ENCODE results near the gene ILDR2.

Gene ILDR2

DNA sequence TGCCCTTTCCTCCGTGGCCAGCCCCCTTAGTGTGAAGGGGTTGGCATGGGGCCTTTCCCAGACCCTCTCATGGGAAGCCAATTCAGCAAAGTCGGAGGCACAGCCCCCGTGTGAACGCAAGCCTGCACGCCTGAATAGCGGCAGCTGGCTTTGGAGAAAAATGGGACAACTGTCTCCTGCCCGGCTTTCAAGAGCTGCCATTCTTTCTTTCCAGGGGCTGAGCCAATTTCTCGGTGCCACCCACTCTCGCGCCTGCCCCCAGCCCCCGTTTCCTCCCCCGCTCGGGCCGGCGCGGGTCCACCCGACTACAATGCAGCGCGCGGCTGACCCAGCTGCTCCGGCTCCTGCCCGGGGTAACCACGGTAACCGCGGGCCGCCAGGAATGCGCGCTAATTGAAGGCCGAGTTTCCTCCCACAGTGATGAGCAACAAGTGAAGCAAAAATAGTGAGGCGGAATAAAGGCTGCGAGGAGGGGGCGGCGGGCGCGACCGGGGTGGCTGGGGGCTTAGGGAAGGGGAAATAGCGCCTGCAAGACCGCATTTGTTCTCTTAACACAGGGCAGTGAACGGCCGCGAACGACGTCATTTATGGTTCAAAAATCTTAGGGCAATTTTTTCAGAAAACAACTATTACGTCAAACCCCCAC, 27.8 kb downstream of the ILDR2 start:
- 10% methylated on average over 44 of the region's 44 CpGs for WGBS
- peaks cover 46% of the 10 kb centered on the region for H3K27me3 ChIP-seq (ENCODE audit: insufficient read depth, low read length)

DNA sequence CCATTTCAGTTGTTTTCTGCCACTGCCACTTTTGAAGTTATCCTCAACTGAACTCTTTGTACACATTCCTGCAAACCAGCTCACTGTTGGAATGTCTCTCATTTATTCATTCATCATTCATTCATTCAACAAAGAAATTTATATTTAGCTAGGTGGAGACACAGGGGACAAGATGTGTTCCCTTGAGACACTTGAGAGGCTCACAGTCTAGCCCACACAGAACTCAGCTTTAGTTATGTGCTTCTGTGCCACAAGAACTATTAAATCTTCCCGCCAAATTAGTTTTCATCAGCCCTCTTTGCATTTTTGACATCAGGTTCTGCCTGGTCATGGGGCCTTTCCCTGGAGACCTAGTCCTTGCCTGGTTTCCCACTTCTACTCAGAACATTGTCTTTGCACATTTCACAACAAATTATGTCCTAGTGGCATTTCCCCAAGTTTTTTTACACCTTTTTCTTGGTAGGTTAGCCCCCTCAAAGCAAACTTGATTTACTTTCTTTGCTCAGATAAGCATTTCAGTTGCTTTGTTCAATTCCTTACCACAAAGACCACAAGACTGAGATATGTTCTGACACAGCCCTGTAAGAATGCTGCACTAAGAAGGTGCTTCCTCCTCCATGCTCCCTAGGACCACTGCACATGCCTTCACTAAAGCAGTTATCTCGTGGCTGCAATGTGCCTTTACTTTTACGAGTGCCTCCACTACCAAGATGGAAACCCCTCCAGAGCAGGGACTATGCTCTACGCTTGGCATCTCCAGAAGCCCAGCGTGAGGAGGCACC, 31.0 kb downstream of the ILDR2 start:
- H3K9ac ChIP-seq (ENCODE audit: low read depth, low read length) = no peak overlapping the region
- H3K4me3 ChIP-seq (ENCODE audit: low read length) = no peak overlapping the region
- H3K27me3 ChIP-seq (ENCODE audit: insufficient read depth, low read length) = peaks cover 46% of the 10 kb centered on the region
- 89% methylated on average over 5 of the region's 5 CpGs for WGBS
- no peak overlapping the region for H3K27ac ChIP-seq (ENCODE audit: low read depth, low read length)
- H3K36me3 ChIP-seq (ENCODE audit: insufficient read depth, low read length) = no peaks in the 10 kb centered on the region
- H3K9me3 ChIP-seq (ENCODE audit: insufficient read depth, low read depth, low read length) = no peaks in the 10 kb centered on the region
- peaks cover 28% of the 10 kb centered on the region; the same call in 1 of the 2 replicates for H3K4me1 ChIP-seq (ENCODE audit: insufficient read depth, low read length)

More for the DNA sequence above, 27.8 kb downstream of the ILDR2 start:
- H3K27ac ChIP-seq (ENCODE audit: low read depth, low read length) = peak overlapping the region; percentile 52; the same call in 1 of the 2 replicates
- peaks cover 59% of the 10 kb centered on the region for H3K4me1 ChIP-seq (ENCODE audit: insufficient read depth, low read length)
- H3K9ac ChIP-seq (ENCODE audit: low read depth, low read length) = no peak overlapping the region
- peak overlapping the region; percentile 45 for H3K4me3 ChIP-seq (ENCODE audit: low read length)
- no peaks in the 10 kb centered on the region for H3K9me3 ChIP-seq (ENCODE audit: insufficient read depth, low read depth, low read length)
- no peaks in the 10 kb centered on the region for H3K36me3 ChIP-seq (ENCODE audit: insufficient read depth, low read length)

GRCh38 chr1:166939741-166940375, 35.5 kb downstream of the ILDR2 start:
- H3K4me1 ChIP-seq (ENCODE audit: insufficient read depth, low read length) = no peaks in the 10 kb centered on the region
- H3K36me3 ChIP-seq (ENCODE audit: insufficient read depth, low read length) = no peaks in the 10 kb centered on the region

GRCh38 chr1:166937962-166938361, 37.4 kb downstream of the ILDR2 start:
- no peak overlapping the region for H3K4me3 ChIP-seq (ENCODE audit: low read length)
- H3K9ac ChIP-seq (ENCODE audit: low read depth, low read length) = no peak overlapping the region
- H3K4me1 ChIP-seq (ENCODE audit: insufficient read depth, low read length) = no peaks in the 10 kb centered on the region; the same call in 1 of the 2 replicates
- no peak overlapping the region for H3K27ac ChIP-seq (ENCODE audit: low read depth, low read length)
- no peaks in the 10 kb centered on the region for H3K9me3 ChIP-seq (ENCODE audit: insufficient read depth, low read depth, low read length)
- no peaks in the 10 kb centered on the region for H3K36me3 ChIP-seq (ENCODE audit: insufficient read depth, low read length)
- no peaks in the 10 kb centered on the region for H3K27me3 ChIP-seq (ENCODE audit: insufficient read depth, low read length)
- 94% methylated on average over 2 of the region's 2 CpGs for WGBS

More at GRCh38 chr1:166939741-166940375, 35.5 kb downstream of the ILDR2 start:
- Histone ChIP-seq H3K27ac (ENCODE audit: low read depth, low read length) (no peak overlapping the region), H3K27me3 (ENCODE audit: insufficient read depth, low read length) (peaks cover 4% of the 10 kb centered on the region; the same call in 1 of the 2 replicates), H3K4me3 (ENCODE audit: low read length) (no peak overlapping the region), H3K9ac (ENCODE audit: low read depth, low read length) (no peak overlapping the region), H3K9me3 (ENCODE audit: insufficient read depth, low read depth, low read length) (no peaks in the 10 kb centered on the region)
- 94% methylated on average over 5 of the region's 5 CpGs for WGBS

- H3K9ac ChIP-seq (ENCODE audit: low read depth, low read length) = no peak overlapping the region
These were observed 38.0 kb downstream of the ILDR2 start for GRCh38 chr1:166937329-166937728.

GRCh38 chr1:166933633-166934032, 41.7 kb downstream of the ILDR2 start:
- no peak overlapping the region for H3K27ac ChIP-seq (ENCODE audit: low read depth, low read length)
- no peaks in the 10 kb centered on the region for H3K9me3 ChIP-seq (ENCODE audit: insufficient read depth, low read depth, low read length)
- H3K36me3 ChIP-seq (ENCODE audit: insufficient read depth, low read length) = no peaks in the 10 kb centered on the region
- H3K27me3 ChIP-seq (ENCODE audit: insufficient read depth, low read length) = no peaks in the 10 kb centered on the region
- WGBS = 97% methylated on average over 1 of the region's 1 CpG
- H3K4me1 ChIP-seq (ENCODE audit: insufficient read depth, low read length) = no peaks in the 10 kb centered on the region; the same call in 1 of the 2 replicates
- no peak overlapping the region for H3K9ac ChIP-seq (ENCODE audit: low read depth, low read length)
- H3K4me3 ChIP-seq (ENCODE audit: low read length) = no peak overlapping the region

More at GRCh38 chr1:166937329-166937728, 38.0 kb downstream of the ILDR2 start:
- H3K36me3 ChIP-seq (ENCODE audit: insufficient read depth, low read length) = no peaks in the 10 kb centered on the region
- no peaks in the 10 kb centered on the region for H3K9me3 ChIP-seq (ENCODE audit: insufficient read depth, low read depth, low read length)
- no peak overlapping the region for H3K4me3 ChIP-seq (ENCODE audit: low read length)
- no peak overlapping the region for H3K27ac ChIP-seq (ENCODE audit: low read depth, low read length)
- no peaks in the 10 kb centered on the region for H3K27me3 ChIP-seq (ENCODE audit: insufficient read depth, low read length)
- H3K4me1 ChIP-seq (ENCODE audit: insufficient read depth, low read length) = no peaks in the 10 kb centered on the region; the same call in 1 of the 2 replicates
- WGBS = 95% methylated on average over 4 of the region's 4 CpGs

DNA sequence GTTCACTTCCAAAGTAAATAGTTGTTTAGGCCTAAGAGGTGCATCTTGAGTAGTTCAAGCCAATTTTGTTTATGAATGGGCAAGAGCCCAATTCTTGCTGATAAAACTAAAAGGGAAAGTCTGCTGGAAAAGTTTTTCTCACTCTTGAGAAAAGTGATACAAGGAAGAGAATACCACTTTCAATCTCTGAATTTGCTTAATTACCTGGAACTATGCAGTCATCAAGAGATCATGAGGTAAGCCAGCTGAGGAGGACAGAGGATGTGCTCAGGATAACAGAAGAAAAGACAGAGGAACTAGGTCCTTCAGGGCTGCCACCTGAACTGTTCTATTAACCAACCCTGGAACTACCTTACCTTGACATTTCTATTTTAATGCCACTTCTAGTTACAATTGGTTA, 42.2 kb downstream of the ILDR2 start:
- H3K9me3 ChIP-seq (ENCODE audit: insufficient read depth, low read depth, low read length) = no peaks in the 10 kb centered on the region
- H3K9ac ChIP-seq (ENCODE audit: low read depth, low read length) = no peak overlapping the region
- H3K36me3 ChIP-seq (ENCODE audit: insufficient read depth, low read length) = no peaks in the 10 kb centered on the region
- H3K27ac ChIP-seq (ENCODE audit: low read depth, low read length) = no peak overlapping the region
- H3K4me1 ChIP-seq (ENCODE audit: insufficient read depth, low read length) = no peaks in the 10 kb centered on the region; the same call in 1 of the 2 replicates
- H3K4me3 ChIP-seq (ENCODE audit: low read length) = no peak overlapping the region
- H3K27me3 ChIP-seq (ENCODE audit: insufficient read depth, low read length) = no peaks in the 10 kb centered on the region

GRCh38 chr1:166929911-166930310, 45.4 kb downstream of the ILDR2 start:
- H3K4me1 ChIP-seq (ENCODE audit: insufficient read depth, low read length) = peaks cover 9% of the 10 kb centered on the region; the same call in 1 of the 2 replicates
- H3K9ac ChIP-seq (ENCODE audit: low read depth, low read length) = no peak overlapping the region
- H3K27ac ChIP-seq (ENCODE audit: low read depth, low read length) = no peak overlapping the region
- H3K9me3 ChIP-seq (ENCODE audit: insufficient read depth, low read depth, low read length) = no peaks in the 10 kb centered on the region
- H3K4me3 ChIP-seq (ENCODE audit: low read length) = no peak overlapping the region
- 86% methylated on average over 1 of the region's 1 CpG for WGBS
- no peaks in the 10 kb centered on the region for H3K36me3 ChIP-seq (ENCODE audit: insufficient read depth, low read length)
- no peaks in the 10 kb centered on the region for H3K27me3 ChIP-seq (ENCODE audit: insufficient read depth, low read length)

- H3K9ac ChIP-seq (ENCODE audit: low read depth, low read length) = no peak overlapping the region
- no peak overlapping the region for H3K4me3 ChIP-seq (ENCODE audit: low read length)
- H3K27me3 ChIP-seq (ENCODE audit: insufficient read depth, low read length) = peaks cover 9% of the 10 kb centered on the region
- H3K27ac ChIP-seq (ENCODE audit: low read depth, low read length) = no peak overlapping the region
- 93% methylated on average over 2 of the region's 2 CpGs for WGBS
- H3K4me1 ChIP-seq (ENCODE audit: insufficient read depth, low read length) = peaks cover 9% of the 10 kb centered on the region; the same call in 1 of the 2 replicates
- no peaks in the 10 kb centered on the region for H3K36me3 ChIP-seq (ENCODE audit: insufficient read depth, low read length)
- H3K9me3 ChIP-seq (ENCODE audit: insufficient read depth, low read depth, low read length) = no peaks in the 10 kb centered on the region
These were observed 47.6 kb downstream of the ILDR2 start for GRCh38 chr1:166927701-166928100.

DNA sequence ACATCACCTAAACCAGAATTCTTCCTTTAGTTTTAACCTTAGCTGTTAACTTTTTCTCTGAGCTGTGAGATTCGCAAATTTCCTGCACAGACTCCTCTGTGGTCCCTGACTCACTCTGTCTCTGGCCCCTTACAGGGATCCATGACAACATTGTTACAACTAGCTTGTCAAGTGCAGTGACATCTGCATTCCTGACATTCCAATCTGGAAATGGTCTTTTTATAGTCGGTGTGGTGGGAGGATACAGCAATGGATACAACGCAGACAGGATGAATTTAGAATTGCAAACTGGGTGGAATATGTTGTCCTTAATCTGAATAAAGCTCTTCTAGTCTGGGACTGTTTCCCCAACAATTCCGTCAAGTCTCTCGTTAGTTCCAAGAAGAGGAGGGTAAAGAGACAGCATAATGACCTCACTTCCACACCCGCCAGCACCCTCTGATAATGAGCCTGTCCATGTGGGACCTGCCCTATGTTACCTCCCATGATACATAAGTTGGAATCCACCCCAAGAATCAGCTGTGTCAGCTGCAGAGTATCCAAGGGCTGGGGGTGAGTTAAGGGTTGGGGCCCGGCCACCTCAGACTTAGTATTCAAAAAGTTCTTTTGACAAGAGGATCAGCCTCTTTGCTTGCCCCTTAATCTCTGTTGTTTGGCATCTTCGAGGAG, 49.4 kb downstream of the ILDR2 start:
- H3K9me3 ChIP-seq (ENCODE audit: insufficient read depth, low read depth, low read length) = no peaks in the 10 kb centered on the region
- H3K36me3 ChIP-seq (ENCODE audit: insufficient read depth, low read length) = no peaks in the 10 kb centered on the region
- H3K27ac ChIP-seq (ENCODE audit: low read depth, low read length) = no peak overlapping the region
- H3K9ac ChIP-seq (ENCODE audit: low read depth, low read length) = no peak overlapping the region
- H3K4me3 ChIP-seq (ENCODE audit: low read length) = no peak overlapping the region
- 73% methylated on average over 8 of the region's 8 CpGs for WGBS
- H3K4me1 ChIP-seq (ENCODE audit: insufficient read depth, low read length) = peaks cover 9% of the 10 kb centered on the region; the same call in 1 of the 2 replicates
- peaks cover 27% of the 10 kb centered on the region for H3K27me3 ChIP-seq (ENCODE audit: insufficient read depth, low read length)
